Testis (tissue), 3 donors: ENCODE data around the gene TIMP2. TPM values are rescaled to one million over a fixed set of nuclear protein-coding genes. Genes with fewer than 3 reads are reported as not detected.

Source experiments
- DNase-seq: peaks from one replicate; pipeline ENCODE4 v3.0.0-alpha.2; 2019
- H3K27ac ChIP-seq, 2 donors: fragments of 200-600 bp; sonication (generic); one replicate each; pipeline ENCODE4 v1.5.1; 2019
- H3K27me3 ChIP-seq: fragments of 200-600 bp; sonication (generic); one replicate; pipeline ENCODE4 v1.5.1; 2019
- H3K36me3 ChIP-seq: fragments of 200-600 bp; sonication (generic); one replicate; pipeline ENCODE4 v1.5.1; 2017; ENCODE audit warnings: low read depth; ENCODE audit errors: missing control alignments
- H3K4me1 ChIP-seq: fragments of 200-600 bp; sonication (generic); one replicate; pipeline ENCODE4 v1.5.1; 2019
- H3K4me3 ChIP-seq, 2 donors: fragments of 200-600 bp; sonication (generic); one replicate each; pipeline ENCODE4 v1.5.1; 2017 to 2019
- H3K9me3 ChIP-seq: fragments of 200-600 bp; sonication (generic); one replicate; pipeline ENCODE4 v1.5.1; 2017
- CTCF ChIP-seq, 3 experiments: fragments of 450-650 bp in 2 of 3; fragments of 200-600 bp in 1 of 3; sonication (generic) in 1 of 3; IDR thresholded peaks; one replicate each; pipeline ENCODE4 v1.5.1; 2016 to 2019; ENCODE audit warnings: antibody characterized with exemption in 3 of 3, mild to moderate bottlenecking in 2 of 3, moderate library complexity in 1 of 3
- POLR2A ChIP-seq: fragments of 450-650 bp; IDR thresholded peaks from one replicate; pipeline ENCODE4 v1.6.1; 2017; ENCODE audit warnings: antibody characterized with exemption, mild to moderate bottlenecking, moderate library complexity
- WGBS, 2 donors: methylation state at CpG; one replicate each; pipeline ENCODE4 v1.1.5; 2018; 5-methylcytosine and 5-hydroxymethylcytosine counted together
- intact Hi-C: fragments of 100-400 bp; cut with DNase I; formaldehyde crosslinking; loops from one replicate; pipeline ENCODE4 v1.15.1; 2023; ENCODE audit warnings: low total_unique reads
- polyA plus RNA-seq: library from polyadenylated mRNA; stranded (reverse); fragments of 350-450 nt; fragmentation: Illumina TruSeq; extraction: RNeasy Lipid Tissue Mini Kit (QIAGEN cat#74804); gene quantifications from one replicate; pipeline ENCODE4 v1.2.3, GENCODE V29; 2014; ENCODE audit warnings: low read depth, low replicate concordance; ENCODE audit not compliant: insufficient read depth
- total RNA-seq, 2 donors: library from RNA; depleted of rRNA; stranded (reverse); fragments of >200 nt; gene quantifications; one replicate each; pipeline ENCODE4 v1.2.3, GENCODE V29; 2016

The TIMP2 gene
- total and polyA plus RNA-seq, 3 donors from 2014 or later = 262 to 482 (median 465) TPM

- WGBS, 2 donors = 58 to 64% methylated on average over 12 to 22 of the region's 22 CpGs
- Histone ChIP-seq H3K27ac (peak overlapping the region; percentile 59 to 77), H3K27me3 (no peaks in the 10 kb centered on the region), H3K4me1 (peaks cover 29% of the 10 kb centered on the region), H3K9me3 (no peaks in the 10 kb centered on the region), H3K36me3 (no peaks in the 10 kb centered on the region), H3K4me3 (no peak overlapping the region)
- no peak for DNase-seq
- TF ChIP-seq CTCF (IDR thresholded peaks at IDR 0.05) = no peak
- no peak for TF ChIP-seq POLR2A
- intact Hi-C loops = loop anchor here (5.0 kb wide), 1 partner anchor 90 kb away; no protein-coding TSS in a partner anchor
Measured at GRCh38 chr17:78971756-78972506, 46.7 kb upstream of the TIMP2 start.

DNA sequence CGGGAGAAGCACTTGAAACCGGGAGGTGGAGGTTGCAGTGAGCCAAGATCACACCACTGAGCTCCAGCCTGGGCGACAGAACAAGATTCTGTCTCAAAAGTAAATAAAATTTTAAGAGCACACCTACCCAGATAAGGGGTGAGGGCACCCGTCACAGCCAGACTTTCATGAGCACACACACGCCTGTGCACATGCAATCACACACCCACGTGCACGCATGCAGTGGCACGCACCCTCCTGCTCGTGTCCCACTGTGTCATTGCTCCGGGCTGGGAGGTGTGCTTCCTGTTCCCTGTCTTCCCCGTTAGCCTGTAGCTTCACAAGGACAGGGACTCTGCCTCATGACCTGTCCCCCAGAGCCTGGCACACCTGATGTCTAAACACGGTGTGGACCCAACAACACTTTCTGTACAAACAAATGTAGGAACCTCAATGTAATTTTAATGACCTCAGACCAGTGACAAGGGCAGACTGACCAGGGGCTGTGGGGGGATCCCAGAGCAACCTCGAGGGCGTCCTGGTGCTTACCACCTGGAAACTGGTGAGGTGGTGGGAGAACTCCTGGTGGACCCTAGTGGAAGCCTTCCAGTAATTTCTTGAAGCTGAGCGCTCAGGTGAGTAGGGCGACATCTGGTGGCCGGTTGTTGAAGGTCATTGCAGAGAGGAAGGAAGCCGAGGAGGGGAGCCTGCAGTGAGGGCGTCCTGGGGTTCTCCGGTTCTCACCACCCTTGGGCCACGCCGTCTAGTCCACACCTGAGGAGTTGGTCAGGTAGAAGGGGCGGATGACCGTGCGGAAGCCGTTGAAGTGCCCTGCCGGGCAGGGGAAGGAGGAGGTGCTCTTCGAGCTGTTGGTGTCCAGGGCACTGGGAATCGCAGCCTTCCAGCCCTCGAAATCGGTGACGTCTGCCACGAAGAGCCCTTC is 45.9 kb upstream of the TIMP2 start:
- no peaks in the 10 kb centered on the region for H3K27me3 ChIP-seq
- peaks cover 25% of the 10 kb centered on the region for H3K4me1 ChIP-seq
- intact Hi-C loops = loop anchor here (5.0 kb wide), 1 partner anchor 89 kb away; no protein-coding TSS in a partner anchor
- no peaks in the 10 kb centered on the region for H3K9me3 ChIP-seq
- H3K27ac ChIP-seq = peak overlapping the region; percentile 59 to 77
- TF ChIP-seq POLR2A (no peak), CTCF (IDR thresholded peaks at IDR 0.05) (peak; percentile 89 to 95 (median 90))
- peak; percentile 90 for DNase-seq
- H3K4me3 ChIP-seq = no peak overlapping the region
- no peaks in the 10 kb centered on the region for H3K36me3 ChIP-seq
- 54 to 63% methylated on average over 33 of the region's 33 CpGs for WGBS, 2 donors

DNA sequence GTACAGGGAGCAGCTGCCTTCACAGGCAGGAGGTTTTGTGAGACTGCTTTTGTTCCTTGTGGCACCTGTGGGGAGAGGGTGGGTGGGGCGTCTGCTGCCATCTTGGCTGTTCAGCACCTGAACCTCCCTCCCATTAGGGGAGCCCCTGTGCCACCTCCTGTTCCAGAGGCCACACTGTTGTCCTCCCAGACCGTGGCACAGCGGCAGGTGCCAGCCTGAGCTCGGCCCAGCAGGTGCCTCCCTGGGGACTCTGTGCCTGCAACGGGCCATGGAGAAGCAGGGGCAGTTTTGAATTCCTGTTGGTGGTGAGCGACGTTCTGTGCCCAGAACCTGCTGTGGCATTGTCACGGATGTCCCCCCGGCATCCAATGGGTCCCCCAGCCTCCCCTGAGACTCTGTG is 44.7 kb upstream of the TIMP2 start:
- Histone ChIP-seq H3K4me1 (peaks cover 15% of the 10 kb centered on the region), H3K4me3 (no peak overlapping the region), H3K36me3 (no peaks in the 10 kb centered on the region), H3K27me3 (no peaks in the 10 kb centered on the region), H3K27ac (no peak overlapping the region), H3K9me3 (no peaks in the 10 kb centered on the region)
- intact Hi-C loops = loop anchor here (5.0 kb wide), 2 partner anchors 88 to 103 kb away; no protein-coding TSS in a partner anchor
- TF ChIP-seq POLR2A = no peak
- no peak for TF ChIP-seq CTCF (IDR thresholded peaks at IDR 0.05)
- 91 to 100% methylated on average over 1 to 9 of the region's 9 CpGs for WGBS, 2 donors
- no peak for DNase-seq

GRCh38 chr17:78967782-78968362 is 42.7 kb upstream of the TIMP2 start:
- DNase-seq = no peak
- Histone ChIP-seq H3K4me3 (no peak overlapping the region), H3K4me1 (peaks cover 15% of the 10 kb centered on the region), H3K27me3 (no peaks in the 10 kb centered on the region), H3K9me3 (no peaks in the 10 kb centered on the region), H3K36me3 (no peaks in the 10 kb centered on the region), H3K27ac (no peak overlapping the region)
- WGBS, 2 donors = 91 to 94% methylated on average over 18 to 21 of the region's 21 CpGs
- intact Hi-C loops = loop anchor here (5.0 kb wide), 1 partner anchor 101 kb away; no protein-coding TSS in a partner anchor
- TF ChIP-seq POLR2A = no peak
- TF ChIP-seq CTCF (IDR thresholded peaks at IDR 0.05) = no peak
